GM19025 (cell line): ENCODE data around the gene CAMK1D.
"Not testable (repeated sequence)": the region's sequence is repeated elsewhere in the genome, so short reads cannot be mapped to it uniquely, and the experiment has no call there.

Experiments used
- ATAC-seq: cut with Tn5 transposase; IDR thresholded peaks from one replicate; pipeline ENCODE4 v1.9.1; 2021; ENCODE audit warnings: mild to moderate bottlenecking, low read depth, moderate library complexity; ENCODE audit not compliant: unreplicated experiment

Gene CAMK1D

GRCh38 chr10:12420530-12421120, 71.3 kb downstream of the CAMK1D start:
- ATAC-seq: no peak

GRCh38 chr10:12422189-12422588, 72.8 kb downstream of the CAMK1D start:
- no peak for ATAC-seq

GRCh38 chr10:12423896-12424295, 74.5 kb downstream of the CAMK1D start:
- ATAC-seq: no peak

GRCh38 chr10:12427276-12427675, 77.9 kb downstream of the CAMK1D start:
- no peak for ATAC-seq

- no peak for ATAC-seq
These were observed 79.2 kb downstream of the CAMK1D start for GRCh38 chr10:12428447-12429135.

GRCh38 chr10:12430406-12430982, 81.1 kb downstream of the CAMK1D start:
- ATAC-seq: no peak

GRCh38 chr10:12431151-12432101, 82.1 kb downstream of the CAMK1D start:
- no peak for ATAC-seq

GRCh38 chr10:12432402-12433189, 83.2 kb downstream of the CAMK1D start:
- ATAC-seq: no peak

- no peak for ATAC-seq
These were observed 84.9 kb downstream of the CAMK1D start for GRCh38 chr10:12434277-12434676.

GRCh38 chr10:12434677-12435076, 85.3 kb downstream of the CAMK1D start:
- not testable (repeated sequence) for ATAC-seq

- no peak for ATAC-seq
These were observed 86.0 kb downstream of the CAMK1D start for GRCh38 chr10:12435348-12435747.

GRCh38 chr10:12438919-12439692, 89.8 kb downstream of the CAMK1D start:
- no peak for ATAC-seq

- ATAC-seq: not testable (repeated sequence)
These were observed 90.4 kb downstream of the CAMK1D start for GRCh38 chr10:12439767-12440166.

GRCh38 chr10:12443026-12443425, 93.7 kb downstream of the CAMK1D start:
- no peak for ATAC-seq

- ATAC-seq: no peak
These were observed 95.8 kb downstream of the CAMK1D start for GRCh38 chr10:12444981-12445700.

GRCh38 chr10:12445701-12446334, 96.5 kb downstream of the CAMK1D start:
- no peak for ATAC-seq

GRCh38 chr10:12448340-12448728, 99.0 kb downstream of the CAMK1D start:
- no peak for ATAC-seq

- no peak for ATAC-seq
These were observed 99.5 kb downstream of the CAMK1D start for GRCh38 chr10:12448729-12449391.
